BLaER1 (cell line): Measurements from ENCODE around the gene TRIM8.
A peak's percentile ranks its signal among the peaks of the same experiment; 100 is the strongest.

ENCODE experiments used
- H3K27ac ChIP-seq: shearing (Covaris generic); formaldehyde crosslinking; 2 replicates; pipeline ENCODE4 v1.8.1; 2022
- H3K27me3 ChIP-seq: shearing (Covaris generic); formaldehyde crosslinking; 2 replicates; pipeline ENCODE4 v1.8.1; 2022
- H3K36me3 ChIP-seq: shearing (Covaris generic); formaldehyde crosslinking; 2 replicates; pipeline ENCODE4 v1.8.1; 2022
- H3K4me1 ChIP-seq: shearing (Covaris generic); formaldehyde crosslinking; 2 replicates; pipeline ENCODE4 v1.8.1; 2022
- H3K4me2 ChIP-seq: shearing (Covaris generic); formaldehyde crosslinking; 2 replicates; pipeline ENCODE4 v1.8.1; 2022
- H3K4me3 ChIP-seq: shearing (Covaris generic); formaldehyde crosslinking; 2 replicates; pipeline ENCODE4 v1.8.1; 2022
- H3K9ac ChIP-seq: shearing (Covaris generic); formaldehyde crosslinking; 2 replicates; pipeline ENCODE4 v1.8.1; 2022
- H3K9me3 ChIP-seq: shearing (Covaris generic); formaldehyde crosslinking; 2 replicates; pipeline ENCODE4 v1.8.1; 2022
- H4K20me1 ChIP-seq: shearing (Covaris generic); formaldehyde crosslinking; 2 replicates; pipeline ENCODE4 v1.8.1; 2022
- Cebpa-rat ChIP-seq: shearing (Covaris generic); IDR thresholded peaks from 2 replicates; pipeline ENCODE4 v1.8.1; 2022

TRIM8 gene

GRCh38 chr10:102641880-102642735 lies 2.2 kb upstream of the TRIM8 start:
- no peak for TF ChIP-seq Cebpa-rat
- Histone ChIP-seq H3K4me2 (peak overlapping the region; percentile 97), H3K27me3 (no peaks in the 10 kb centered on the region), H3K9me3 (no peaks in the 10 kb centered on the region), H3K4me1 (peaks cover 13% of the 10 kb centered on the region), H3K4me3 (peak overlapping the region; percentile 95), H4K20me1 (peaks cover 21% of the 10 kb centered on the region), H3K9ac (peak overlapping the region; percentile 97), H3K27ac (peak overlapping the region; percentile 98), H3K36me3 (no peaks in the 10 kb centered on the region)

DNA sequence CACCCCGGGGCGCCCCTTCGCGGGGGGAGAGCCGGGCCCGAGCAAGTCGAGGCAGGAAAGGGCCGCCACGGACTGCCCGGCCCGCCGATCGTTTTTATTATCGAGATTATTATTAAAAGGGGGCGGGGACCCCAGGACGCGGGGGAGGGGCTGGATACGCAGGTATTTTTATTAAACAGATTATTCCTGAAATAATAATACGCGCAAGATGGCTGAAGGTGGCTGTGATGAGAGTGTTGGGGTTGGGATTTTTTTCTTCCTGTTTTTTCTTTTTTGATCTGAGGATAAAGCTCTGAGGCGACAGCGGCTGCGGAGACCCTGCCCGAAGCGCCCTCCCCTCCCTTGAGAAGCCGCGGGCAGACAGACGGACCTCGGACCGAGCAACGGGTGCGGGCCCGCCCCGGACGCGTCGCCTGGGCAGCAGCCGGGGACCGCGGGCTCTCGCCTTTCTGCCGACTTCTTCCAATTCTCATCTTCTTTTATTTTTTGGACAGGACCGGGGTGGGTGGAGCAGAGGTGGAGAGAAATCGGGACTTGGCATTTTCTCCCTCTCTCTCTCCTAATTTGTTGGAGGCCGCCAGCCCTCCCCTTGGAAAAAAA lies 1.4 kb upstream of the TRIM8 start:
- H3K4me1 ChIP-seq, result peaks cover 21% of the 10 kb centered on the region
- no peak for TF ChIP-seq Cebpa-rat
- peak overlapping the region; percentile 97 for H3K9ac ChIP-seq
- H3K27me3 ChIP-seq, result no peaks in the 10 kb centered on the region
- H3K36me3 ChIP-seq, result peaks cover 5% of the 10 kb centered on the region; the same call in 1 of the 2 replicates
- peak overlapping the region; percentile 95 for H3K4me3 ChIP-seq
- H4K20me1 ChIP-seq, result peaks cover 29% of the 10 kb centered on the region
- peak overlapping the region; percentile 97 for H3K4me2 ChIP-seq
- peak overlapping the region; percentile 98 for H3K27ac ChIP-seq
- H3K9me3 ChIP-seq, result no peaks in the 10 kb centered on the region

- Histone ChIP-seq H3K36me3 (peaks cover 12% of the 10 kb centered on the region; the same call in 1 of the 2 replicates), H3K9ac (peak overlapping the region; percentile 97), H3K9me3 (no peaks in the 10 kb centered on the region), H3K4me3 (peak overlapping the region; percentile 95), H3K4me2 (peak overlapping the region; percentile 97), H3K27me3 (no peaks in the 10 kb centered on the region), H3K27ac (peak overlapping the region; percentile 98), H4K20me1 (peaks cover 35% of the 10 kb centered on the region), H3K4me1 (peaks cover 27% of the 10 kb centered on the region)
- no peak for TF ChIP-seq Cebpa-rat
Observed at GRCh38 chr10:102643336-102644065, 778 bp upstream of the TRIM8 start.

GRCh38 chr10:102644646-102645387 lies 538 bp downstream of the TRIM8 start:
- Histone ChIP-seq H4K20me1 (peaks cover 48% of the 10 kb centered on the region), H3K4me3 (peak overlapping the region; percentile 95), H3K4me1 (peaks cover 40% of the 10 kb centered on the region), H3K36me3 (peaks cover 15% of the 10 kb centered on the region; the same call in 1 of the 2 replicates), H3K9ac (peak overlapping the region; percentile 97), H3K27ac (peak overlapping the region; percentile 98), H3K9me3 (no peaks in the 10 kb centered on the region), H3K27me3 (no peaks in the 10 kb centered on the region), H3K4me2 (peak overlapping the region; percentile 97)
- TF ChIP-seq Cebpa-rat, result no peak

- peak overlapping the region; percentile 98 for H3K27ac ChIP-seq
- H3K36me3 ChIP-seq, result peaks cover 15% of the 10 kb centered on the region; the same call in 1 of the 2 replicates
- peak overlapping the region; percentile 97 for H3K4me2 ChIP-seq
- no peaks in the 10 kb centered on the region for H3K9me3 ChIP-seq
- no peak for TF ChIP-seq Cebpa-rat
- H3K9ac ChIP-seq, result peak overlapping the region; percentile 97
- H3K4me1 ChIP-seq, result peaks cover 46% of the 10 kb centered on the region
- H4K20me1 ChIP-seq, result peaks cover 54% of the 10 kb centered on the region
- H3K27me3 ChIP-seq, result no peaks in the 10 kb centered on the region
- peak overlapping the region; percentile 95 for H3K4me3 ChIP-seq
Observed at GRCh38 chr10:102645388-102645740, 1.1 kb downstream of the TRIM8 start.

GRCh38 chr10:102645741-102646609 lies 1.7 kb downstream of the TRIM8 start:
- TF ChIP-seq Cebpa-rat, result peak; percentile 69
- Histone ChIP-seq H3K4me1 (peaks cover 52% of the 10 kb centered on the region), H3K9ac (peak overlapping the region; percentile 97), H3K4me3 (peak overlapping the region; percentile 95), H3K27me3 (no peaks in the 10 kb centered on the region), H3K27ac (peak overlapping the region; percentile 98), H3K9me3 (no peaks in the 10 kb centered on the region), H3K36me3 (peaks cover 15% of the 10 kb centered on the region; the same call in 1 of the 2 replicates), H3K4me2 (peak overlapping the region; percentile 97), H4K20me1 (peaks cover 60% of the 10 kb centered on the region)

GRCh38 chr10:102646610-102647442 lies 2.5 kb downstream of the TRIM8 start:
- no peak for TF ChIP-seq Cebpa-rat
- peak overlapping the region; percentile 95 for H3K4me3 ChIP-seq
- H3K9me3 ChIP-seq, result no peaks in the 10 kb centered on the region
- peak overlapping the region; percentile 97 for H3K9ac ChIP-seq
- peaks cover 55% of the 10 kb centered on the region for H3K4me1 ChIP-seq
- H3K4me2 ChIP-seq, result peak overlapping the region; percentile 97
- H4K20me1 ChIP-seq, result peaks cover 68% of the 10 kb centered on the region
- peak overlapping the region; percentile 98 for H3K27ac ChIP-seq
- H3K36me3 ChIP-seq, result peaks cover 23% of the 10 kb centered on the region
- H3K27me3 ChIP-seq, result no peaks in the 10 kb centered on the region
